HG03558 (cell line): ENCODE data around the gene GNAI3.

ENCODE experiments used
- ATAC-seq: cut with Tn5 transposase; IDR thresholded peaks from one replicate; pipeline ENCODE4 v1.9.1; 2021; ENCODE audit warnings: moderate number of reproducible peaks; ENCODE audit not compliant: unreplicated experiment; ENCODE audit errors: extremely low read depth

The GNAI3 gene

GRCh38 chr1:109543283-109543987, 5.0 kb upstream of the GNAI3 start:
- no peak for ATAC-seq

GRCh38 chr1:109543988-109544735, 4.3 kb upstream of the GNAI3 start:
- no peak for ATAC-seq

GRCh38 chr1:109546311-109547109, 1.9 kb upstream of the GNAI3 start:
- peak; percentile 38 for ATAC-seq

GRCh38 chr1:109547463-109548320, 723 bp upstream of the GNAI3 start:
- ATAC-seq, result no peak

- no peak for ATAC-seq
These were observed 8.1 kb downstream of the GNAI3 start for GRCh38 chr1:109556563-109556962.

GRCh38 chr1:109557520-109557919, 9.1 kb downstream of the GNAI3 start:
- no peak for ATAC-seq

GRCh38 chr1:109559995-109560394, 11.6 kb downstream of the GNAI3 start:
- no peak for ATAC-seq

GRCh38 chr1:109564194-109564878, 15.9 kb downstream of the GNAI3 start:
- no peak for ATAC-seq

GRCh38 chr1:109565241-109565640, 16.8 kb downstream of the GNAI3 start:
- no peak for ATAC-seq

- ATAC-seq, result no peak
These were observed 18.6 kb downstream of the GNAI3 start for GRCh38 chr1:109566982-109567381.

GRCh38 chr1:109567877-109568672, 19.7 kb downstream of the GNAI3 start:
- no peak for ATAC-seq

- ATAC-seq, result no peak
These were observed 20.9 kb downstream of the GNAI3 start for GRCh38 chr1:109569323-109569722.

- no peak for ATAC-seq
These were observed 22.0 kb downstream of the GNAI3 start for GRCh38 chr1:109570414-109570813.

GRCh38 chr1:109573785-109574184, 25.4 kb downstream of the GNAI3 start:
- ATAC-seq, result no peak

- ATAC-seq, result no peak
These were observed 30.6 kb downstream of the GNAI3 start for GRCh38 chr1:109578947-109579443.

- no peak for ATAC-seq
These were observed 31.1 kb downstream of the GNAI3 start for GRCh38 chr1:109579491-109579890.

- no peak for ATAC-seq
These were observed 33.6 kb downstream of the GNAI3 start for GRCh38 chr1:109582021-109582420.

- ATAC-seq, result no peak
These were observed 36.4 kb downstream of the GNAI3 start for GRCh38 chr1:109584766-109585165.

GRCh38 chr1:109586055-109586454, 37.6 kb downstream of the GNAI3 start:
- ATAC-seq, result no peak
